Esophagus muscularis mucosa (tissue), 4 donors: ENCODE data around the gene LEKR1. TPM values are rescaled to one million over a fixed set of nuclear protein-coding genes. Genes with fewer than 3 reads are reported as not detected.

Source experiments
- DNase-seq: peaks from one replicate; pipeline ENCODE4 v3.0.0-alpha.2; 2017; ENCODE audit errors: extremely low spot score
- H3K27ac ChIP-seq, 4 donors: fragments of 200-600 bp; sonication (generic); replicated peaks in 1 of 4; 1 replicate in 3 of 4; 2 replicates in 1 of 4; pipeline ENCODE4 v1.5.1; 2016 to 2019; ENCODE audit warnings: mild to moderate bottlenecking in 1 of 4
- H3K27me3 ChIP-seq, 4 donors: fragments of 200-600 bp; sonication (generic); one replicate each; pipeline versions ENCODE4 v1.5.1 to v1.6.0; 2016 to 2019
- H3K36me3 ChIP-seq, 4 donors: fragments of 200-600 bp; sonication (generic); one replicate each; pipeline ENCODE4 v1.5.1; 2016 to 2019
- H3K4me1 ChIP-seq, 4 donors: fragments of 200-600 bp; sonication (generic); one replicate each; pipeline ENCODE4 v1.5.1; 2016 to 2019
- H3K4me3 ChIP-seq, 4 donors: fragments of 200-600 bp; sonication (generic); 1 replicate in 2 of 4; 2 replicates in 2 of 4; pipeline ENCODE4 v1.5.1; 2016 to 2019; ENCODE audit warnings: mild to moderate bottlenecking in 4 of 4, moderate library complexity in 1 of 4
- H3K9me3 ChIP-seq, 4 donors: fragments of 200-600 bp; sonication (generic); 1 replicate in 3 of 4; 2 replicates in 1 of 4; pipeline ENCODE4 v1.5.1; 2016 to 2019
- CTCF ChIP-seq, 3 experiments: fragments of 200-600 bp in 2 of 3; fragments of 450-650 bp in 1 of 3; sonication (generic) in 2 of 3; IDR thresholded peaks; one replicate each; pipeline ENCODE4 v1.5.1; 2017 to 2019; ENCODE audit warnings: antibody characterized with exemption in 3 of 3, mild to moderate bottlenecking in 2 of 3, moderate library complexity in 1 of 3
- EP300 ChIP-seq: sonication (generic); formaldehyde crosslinking; IDR thresholded peaks from one replicate; pipeline ENCODE4 v1.6.1; 2017; ENCODE audit warnings: antibody characterized with exemption
- POLR2A ChIP-seq: fragments of 450-650 bp; IDR thresholded peaks from one replicate; pipeline ENCODE4 v1.6.1; 2017; ENCODE audit warnings: antibody characterized with exemption, moderate library complexity, mild to moderate bottlenecking, low read depth
- POLR2AphosphoS5 ChIP-seq, 2 donors: sonication (generic); formaldehyde crosslinking; IDR thresholded peaks; one replicate each; pipeline ENCODE4 v1.6.1; 2017; ENCODE audit warnings: antibody characterized with exemption in 2 of 2
- WGBS: methylation state at CpG from one replicate; pipeline ENCODE4 v1.1.5; 2018; 5-methylcytosine and 5-hydroxymethylcytosine counted together
- intact Hi-C: fragments of 100-400 bp; cut with DNase I; formaldehyde crosslinking; loops from one replicate; pipeline ENCODE4 v1.15.1; 2023
- total RNA-seq, 4 donors: library from RNA; depleted of rRNA; stranded (reverse); fragments of >200 nt; gene quantifications; one replicate each; pipeline versions ENCODE4 v1.1.0 to v1.2.1, GENCODE V29; 2016

The LEKR1 gene
- total RNA-seq, 4 donors from 2014 or later: 0.11 to 1.2 (median 0.33) TPM; not detected in 1

GRCh38 chr3:157069406-157069805 lies 243.3 kb downstream of the LEKR1 start:
- intact Hi-C loops: loop anchor here (2.0 kb wide), 1 partner anchor 231 kb away; no protein-coding TSS in a partner anchor
- H3K27ac ChIP-seq: no peak overlapping the region
- H3K4me3 ChIP-seq: no peak overlapping the region
- TF ChIP-seq POLR2AphosphoS5 (IDR thresholded peaks at IDR 0.05) (no peak), CTCF (IDR thresholded peaks at IDR 0.05) (no peak), EP300 (no peak), POLR2A (no peak)
- no peaks in the 10 kb centered on the region for H3K9me3 ChIP-seq
- H3K27me3 ChIP-seq: no peaks in the 10 kb centered on the region
- no peaks in the 10 kb centered on the region for H3K36me3 ChIP-seq
- WGBS: 84% methylated on average over 4 of the region's 4 CpGs
- no peak for DNase-seq
- H3K4me1 ChIP-seq: peaks cover 0 to 14% (median 4%) of the 10 kb centered on the region in 4 donors

GRCh38 chr3:157069846-157070677 lies 243.9 kb downstream of the LEKR1 start:
- Histone ChIP-seq H3K36me3 (no peaks in the 10 kb centered on the region), H3K4me3 (no peak overlapping the region), H3K27me3 (no peaks in the 10 kb centered on the region), H3K27ac (no peak overlapping the region), H3K4me1 (peaks cover 0 to 14% (median 3%) of the 10 kb centered on the region in 4 donors), H3K9me3 (no peaks in the 10 kb centered on the region)
- TF ChIP-seq POLR2AphosphoS5 (IDR thresholded peaks at IDR 0.05) (no peak), POLR2A (no peak), EP300 (no peak), CTCF (IDR thresholded peaks at IDR 0.05) (no peak)
- WGBS: 71% methylated on average over 7 of the region's 7 CpGs
- DNase-seq: peak; percentile 66
- intact Hi-C loops: loop anchor here (2.0 kb wide), 1 partner anchor 231 kb away; no protein-coding TSS in a partner anchor

- Histone ChIP-seq H3K4me3 (no peak overlapping the region), H3K9me3 (no peaks in the 10 kb centered on the region), H3K27me3 (no peaks in the 10 kb centered on the region), H3K4me1 (peaks cover 0 to 14% (median 3%) of the 10 kb centered on the region in 4 donors), H3K27ac (no peak overlapping the region), H3K36me3 (no peaks in the 10 kb centered on the region)
- intact Hi-C loops: no loop called here
- WGBS: 74% methylated on average over 2 of the region's 2 CpGs
- TF ChIP-seq POLR2AphosphoS5 (IDR thresholded peaks at IDR 0.05) (no peak), POLR2A (no peak), EP300 (no peak), CTCF (IDR thresholded peaks at IDR 0.05) (no peak)
- peak; percentile 82 for DNase-seq
Observed at GRCh38 chr3:157070678-157070999, 244.5 kb downstream of the LEKR1 start.

GRCh38 chr3:157071744-157072525 lies 245.8 kb downstream of the LEKR1 start:
- no peaks in the 10 kb centered on the region for H3K9me3 ChIP-seq
- no peaks in the 10 kb centered on the region for H3K27me3 ChIP-seq
- no peak overlapping the region for H3K4me3 ChIP-seq
- TF ChIP-seq POLR2A: no peak
- no peak for TF ChIP-seq POLR2AphosphoS5 (IDR thresholded peaks at IDR 0.05)
- TF ChIP-seq CTCF (IDR thresholded peaks at IDR 0.05): no peak
- no peak for TF ChIP-seq EP300
- DNase-seq: no peak
- H3K27ac ChIP-seq: no peak overlapping the region
- H3K4me1 ChIP-seq: peaks cover 0 to 5% (median 1%) of the 10 kb centered on the region in 4 donors
- no peaks in the 10 kb centered on the region for H3K36me3 ChIP-seq
- intact Hi-C loops: no loop called here
- 97% methylated on average over 2 of the region's 2 CpGs for WGBS
